ENCODE measurements around the gene PLOD1. TPM values are rescaled to one million over a fixed set of nuclear protein-coding genes. Genes with fewer than 3 reads are reported as not detected.
"Not testable (repeated sequence)": the region's sequence is repeated elsewhere in the genome, so short reads cannot be mapped to it uniquely, and the experiment has no call there.

PLOD1 gene
- polyA plus RNA-seq, 2 of the 4 experiments (the other 2 are of a cell fraction), result 53.8 to 83.9 TPM

DNA sequence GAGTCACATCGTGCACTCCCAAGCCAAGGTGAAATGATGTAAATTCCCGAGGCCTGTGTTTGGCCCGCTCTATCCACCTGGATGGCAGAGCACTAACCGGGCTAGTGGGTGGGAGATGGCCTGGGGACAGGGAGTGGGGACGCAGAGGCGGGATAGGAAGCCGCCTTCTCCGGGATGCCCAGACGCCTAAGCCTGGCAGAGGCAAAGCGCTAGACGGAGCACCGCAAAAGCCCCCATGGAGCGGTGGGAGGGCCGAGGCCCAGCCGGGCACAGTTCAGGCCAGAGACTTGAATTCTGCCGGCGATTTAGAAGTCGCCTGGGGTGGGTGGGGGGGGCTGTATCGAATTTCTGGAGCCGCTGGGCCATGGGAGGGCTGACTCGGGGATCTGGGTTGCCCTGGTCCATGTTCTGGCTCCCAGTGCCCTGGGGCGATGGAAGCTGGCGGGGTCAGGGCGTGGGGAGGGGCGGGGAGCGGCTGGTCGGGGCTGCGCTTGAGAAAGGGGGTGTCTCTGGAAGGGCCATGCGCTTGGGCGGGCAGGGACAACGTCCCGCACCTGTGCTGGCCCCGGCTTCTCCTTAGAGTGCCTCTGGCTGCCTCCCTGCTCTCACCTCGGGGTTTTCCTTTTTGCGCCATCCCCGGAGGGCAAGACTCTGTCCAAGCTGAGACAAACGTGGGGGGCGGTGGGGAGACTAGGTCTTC, 36.3 kb upstream of the PLOD1 start:
- H3K4me3 ChIP-seq, result no peak overlapping the region
- POLR2A ChIA-PET, result no interaction called here
- no peak overlapping the region for H3K4me2 ChIP-seq
- H3K4me1 ChIP-seq, result 0 out of 3 replicates have a peak, but pooled peaks cover 3% of the 10 kb centered on the region
- CTCF ChIA-PET, result interaction anchor here (0.6 to 1.0 kb wide), 2 partner anchors 44 to 56 kb away, joined by 3 to 6 read pairs; no protein-coding TSS in a partner anchor
- no peak for DNase-seq (ENCODE audit: low read depth in 1 of 2, low spot score in 1 of 2)
- no peak overlapping the region for H3K27ac ChIP-seq
- no peaks in the 10 kb centered on the region for H3K9me3 ChIP-seq
- no peak for FAIRE-seq
- ATAC-seq, result 0 out of 6 replicates have a peak, but pooled peaks of 1 of the 2 experiments have one; percentile 13
- WGBS (ENCODE audit: missing lambda C conversion rate), result 55% methylated on average over 27 of the region's 38 CpGs
- TF ChIP-seq, protein P1, sequence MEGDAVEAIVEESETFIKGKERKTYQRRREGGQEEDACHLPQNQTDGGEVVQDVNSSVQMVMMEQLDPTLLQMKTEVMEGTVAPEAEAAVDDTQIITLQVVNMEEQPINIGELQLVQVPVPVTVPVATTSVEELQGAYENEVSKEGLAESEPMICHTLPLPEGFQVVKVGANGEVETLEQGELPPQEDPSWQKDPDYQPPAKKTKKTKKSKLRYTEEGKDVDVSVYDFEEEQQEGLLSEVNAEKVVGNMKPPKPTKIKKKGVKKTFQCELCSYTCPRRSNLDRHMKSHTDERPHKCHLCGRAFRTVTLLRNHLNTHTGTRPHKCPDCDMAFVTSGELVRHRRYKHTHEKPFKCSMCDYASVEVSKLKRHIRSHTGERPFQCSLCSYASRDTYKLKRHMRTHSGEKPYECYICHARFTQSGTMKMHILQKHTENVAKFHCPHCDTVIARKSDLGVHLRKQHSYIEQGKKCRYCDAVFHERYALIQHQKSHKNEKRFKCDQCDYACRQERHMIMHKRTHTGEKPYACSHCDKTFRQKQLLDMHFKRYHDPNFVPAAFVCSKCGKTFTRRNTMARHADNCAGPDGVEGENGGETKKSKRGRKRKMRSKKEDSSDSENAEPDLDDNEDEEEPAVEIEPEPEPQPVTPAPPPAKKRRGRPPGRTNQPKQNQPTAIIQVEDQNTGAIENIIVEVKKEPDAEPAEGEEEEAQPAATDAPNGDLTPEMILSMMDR (IDR thresholded peaks at IDR 0.05), result no peak

DNA sequence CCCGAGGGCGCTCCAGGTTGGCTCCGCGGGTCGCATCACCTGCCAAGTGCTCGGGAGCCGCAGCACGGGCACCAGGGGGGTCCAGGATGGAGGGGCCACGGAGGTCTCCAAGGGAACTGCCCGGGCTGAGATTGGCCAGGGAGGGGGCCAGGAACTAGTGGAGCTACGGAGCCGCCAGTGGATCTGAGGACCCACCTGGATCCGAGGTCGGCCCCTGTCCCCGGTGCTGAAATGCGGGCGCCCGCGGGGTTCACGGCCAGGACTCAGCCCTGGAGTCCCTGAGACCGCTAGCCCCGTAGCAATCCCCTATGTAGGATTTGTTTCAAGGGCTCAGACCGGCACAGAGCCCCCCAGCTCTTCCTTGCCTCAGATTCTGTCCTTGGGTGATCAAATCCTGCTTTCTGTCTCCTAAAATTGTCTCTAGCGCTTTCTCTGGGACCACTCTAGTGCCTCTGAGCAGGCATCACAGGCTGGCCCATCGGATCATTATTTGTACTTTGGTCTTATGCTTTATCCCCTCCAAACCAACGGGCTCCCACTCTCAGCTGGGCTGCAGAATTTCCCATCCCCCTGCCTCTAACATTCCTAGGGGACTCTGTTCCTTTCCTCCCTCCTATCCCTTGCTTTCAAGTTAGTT, 35.6 kb upstream of the PLOD1 start:
- POLR2A ChIA-PET, result interaction anchor here (2.7 kb wide), 1 partner anchor 10 kb away, joined by 13 read pairs; no protein-coding TSS in a partner anchor
- 15% methylated on average over 10 of the region's 26 CpGs for WGBS (ENCODE audit: missing lambda C conversion rate)
- no peak for FAIRE-seq

GRCh38 chr1:11901446-11901845, 33.1 kb upstream of the PLOD1 start:
- CTCF ChIA-PET, result interaction anchor here (0.6 to 1.0 kb wide), 3 partner anchors 58 to 259 kb away, joined by 3 read pairs; no protein-coding TSS in a partner anchor

More for the DNA sequence above, 35.6 kb upstream of the PLOD1 start:
- CTCF ChIA-PET, result interaction anchor here (1.0 to 2.0 kb wide), 2 partner anchors 45 to 60 kb away, joined by 6 to 8 read pairs; no protein-coding TSS in a partner anchor
- no peak for DNase-seq (ENCODE audit: low read depth in 1 of 2, low spot score in 1 of 2)
- TF ChIP-seq, protein P2, sequence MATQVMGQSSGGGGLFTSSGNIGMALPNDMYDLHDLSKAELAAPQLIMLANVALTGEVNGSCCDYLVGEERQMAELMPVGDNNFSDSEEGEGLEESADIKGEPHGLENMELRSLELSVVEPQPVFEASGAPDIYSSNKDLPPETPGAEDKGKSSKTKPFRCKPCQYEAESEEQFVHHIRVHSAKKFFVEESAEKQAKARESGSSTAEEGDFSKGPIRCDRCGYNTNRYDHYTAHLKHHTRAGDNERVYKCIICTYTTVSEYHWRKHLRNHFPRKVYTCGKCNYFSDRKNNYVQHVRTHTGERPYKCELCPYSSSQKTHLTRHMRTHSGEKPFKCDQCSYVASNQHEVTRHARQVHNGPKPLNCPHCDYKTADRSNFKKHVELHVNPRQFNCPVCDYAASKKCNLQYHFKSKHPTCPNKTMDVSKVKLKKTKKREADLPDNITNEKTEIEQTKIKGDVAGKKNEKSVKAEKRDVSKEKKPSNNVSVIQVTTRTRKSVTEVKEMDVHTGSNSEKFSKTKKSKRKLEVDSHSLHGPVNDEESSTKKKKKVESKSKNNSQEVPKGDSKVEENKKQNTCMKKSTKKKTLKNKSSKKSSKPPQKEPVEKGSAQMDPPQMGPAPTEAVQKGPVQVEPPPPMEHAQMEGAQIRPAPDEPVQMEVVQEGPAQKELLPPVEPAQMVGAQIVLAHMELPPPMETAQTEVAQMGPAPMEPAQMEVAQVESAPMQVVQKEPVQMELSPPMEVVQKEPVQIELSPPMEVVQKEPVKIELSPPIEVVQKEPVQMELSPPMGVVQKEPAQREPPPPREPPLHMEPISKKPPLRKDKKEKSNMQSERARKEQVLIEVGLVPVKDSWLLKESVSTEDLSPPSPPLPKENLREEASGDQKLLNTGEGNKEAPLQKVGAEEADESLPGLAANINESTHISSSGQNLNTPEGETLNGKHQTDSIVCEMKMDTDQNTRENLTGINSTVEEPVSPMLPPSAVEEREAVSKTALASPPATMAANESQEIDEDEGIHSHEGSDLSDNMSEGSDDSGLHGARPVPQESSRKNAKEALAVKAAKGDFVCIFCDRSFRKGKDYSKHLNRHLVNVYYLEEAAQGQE (IDR thresholded peaks at IDR 0.05), result peak; percentile 77
- TF ChIP-seq MAFK (IDR thresholded peaks at IDR 0.05; ENCODE audit: partially characterized antibody), result no peak
- Histone ChIP-seq H3K4me3 (no peak overlapping the region), H3K4me1 (0 out of 3 replicates have a peak, but pooled peaks cover 3% of the 10 kb centered on the region), H3K27ac (no peak overlapping the region), H3K9me3 (no peaks in the 10 kb centered on the region), H3K4me2 (no peak overlapping the region)
- peak; percentile 57 to 73; a peak in 5 of 6 replicates for ATAC-seq

DNA sequence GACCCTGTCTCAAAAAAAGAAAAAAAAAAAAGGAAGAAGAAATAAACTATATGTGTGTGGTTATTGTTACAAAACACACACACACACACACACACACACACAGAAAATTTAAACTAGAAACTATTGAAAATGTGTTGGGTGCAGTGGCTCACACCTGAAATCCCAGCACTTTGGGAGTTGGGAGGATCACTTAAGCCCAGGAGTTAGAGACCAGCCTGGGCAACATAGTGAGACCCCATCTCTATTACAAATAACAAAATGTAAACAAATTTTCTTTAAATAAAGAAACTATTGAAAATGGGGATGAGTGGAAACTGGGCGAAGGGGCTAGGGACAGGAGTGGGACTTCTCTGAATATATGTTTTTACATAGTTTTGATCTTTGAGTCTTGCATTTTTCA, 31.3 kb upstream of the PLOD1 start:
- no peak for ATAC-seq
- Histone ChIP-seq H3K9me3 (no peaks in the 10 kb centered on the region), H3K4me1 (peaks cover 7% of the 10 kb centered on the region; the same call in 1 of the 3 replicates), H3K27ac (no peak overlapping the region), H3K4me3 (no peak overlapping the region), H3K4me2 (no peak overlapping the region)
- whole genome bisulfite sequencing (ENCODE audit: missing lambda C conversion rate), result 85% methylated on average over 1 of the region's 1 CpG
- TF ChIP-seq SMC3 (IDR thresholded peaks at IDR 0.05) (no peak), NR3C1 (IDR thresholded peaks at IDR 0.05) (no peak), ZC3H11A (IDR thresholded peaks at IDR 0.05) (no peak), MAX (IDR thresholded peaks at IDR 0.05) (no peak), FOSB (CRISPR knock-in tag; IDR thresholded peaks at IDR 0.05) (no peak), E2F6 (IDR thresholded peaks at IDR 0.05; ENCODE audit: borderline replicate concordance, low read depth) (no peak), CEBPB (IDR thresholded peaks at IDR 0.05) (no peak), ZFP36 (IDR thresholded peaks at IDR 0.05; ENCODE audit: borderline replicate concordance, partially characterized antibody) (no peak), NPAS2 (CRISPR knock-in tag; IDR thresholded peaks at IDR 0.05; ENCODE audit: borderline replicate concordance) (no peak)
- TF ChIP-seq, protein P1 (IDR thresholded peaks at IDR 0.05), result no peak
- TF ChIP-seq, protein P3, sequence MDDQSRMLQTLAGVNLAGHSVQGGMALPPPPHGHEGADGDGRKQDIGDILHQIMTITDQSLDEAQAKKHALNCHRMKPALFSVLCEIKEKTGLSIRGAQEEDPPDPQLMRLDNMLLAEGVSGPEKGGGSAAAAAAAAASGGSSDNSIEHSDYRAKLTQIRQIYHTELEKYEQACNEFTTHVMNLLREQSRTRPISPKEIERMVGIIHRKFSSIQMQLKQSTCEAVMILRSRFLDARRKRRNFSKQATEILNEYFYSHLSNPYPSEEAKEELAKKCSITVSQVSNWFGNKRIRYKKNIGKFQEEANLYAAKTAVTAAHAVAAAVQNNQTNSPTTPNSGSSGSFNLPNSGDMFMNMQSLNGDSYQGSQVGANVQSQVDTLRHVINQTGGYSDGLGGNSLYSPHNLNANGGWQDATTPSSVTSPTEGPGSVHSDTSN (IDR thresholded peaks at IDR 0.05), result no peak
- no peak for FAIRE-seq
- ChIA-PET CTCF (interaction anchor here (1.2 kb wide), 1 partner anchor 9 kb away, joined by 4 read pairs; no protein-coding TSS in a partner anchor), POLR2A (no interaction called here)
- DNase-seq (ENCODE audit: low read depth in 1 of 2, low spot score in 1 of 2), result no peak

More at GRCh38 chr1:11901446-11901845, 33.1 kb upstream of the PLOD1 start:
- H3K9me3 ChIP-seq, FAIRE-seq, H3K27ac ChIP-seq, H3K4me2 ChIP-seq, H3K4me1 ChIP-seq, H3K4me3 ChIP-seq: not testable (repeated sequence)
- 16% methylated on average over 9 of the region's 9 CpGs for WGBS (ENCODE audit: missing lambda C conversion rate)
- peak in 1 of 2 experiments; percentile 18 for DNase-seq (ENCODE audit: low read depth in 1 of 2, low spot score in 1 of 2)
- ATAC-seq, result peak in 1 of 2 experiments; percentile 63; a peak in 3 of 6 replicates
- POLR2A ChIA-PET, result interaction anchor here (2.7 kb wide), 1 partner anchor 8 kb away, joined by 13 read pairs; no protein-coding TSS in a partner anchor

Data from A549 (cell line).